Natural killer cell (primary cell): ENCODE measurements around the gene LRR1. TPM values are rescaled to one million over a fixed set of nuclear protein-coding genes. Genes with fewer than 3 reads are reported as not detected.

Experiments used
- ATAC-seq, 3 donors: fragments of 150-1000 bp in 2 of 3; fragments of 200-7000 bp in 1 of 3; cut with Tn5 transposase; 1 replicate in 1 of 3; 2 replicates in 2 of 3; pipeline ENCODE4 v1.10.0; 2021; ENCODE audit warnings: mild to moderate bottlenecking in 2 of 3, moderate library complexity in 2 of 3
- DNase-seq, 2 donors: peaks; one replicate each; pipeline versions ENCODE4 v3.0.0 to v3.0.0-alpha.2; 2013 to 2021; ENCODE audit warnings: mixed read lengths in 1 of 2
- H3K27ac ChIP-seq: one replicate; pipeline ENCODE4 v1.5.1; 2013; ENCODE audit warnings: mild to moderate bottlenecking, low read length
- H3K27me3 ChIP-seq: one replicate; pipeline ENCODE4 v1.6.1; 2013; ENCODE audit warnings: low read length; ENCODE audit not compliant: control insufficient read depth, insufficient read depth
- H3K36me3 ChIP-seq: one replicate; pipeline ENCODE4 v1.6.1; 2013; ENCODE audit warnings: low read length; ENCODE audit not compliant: control insufficient read depth, insufficient read depth
- H3K4me1 ChIP-seq: one replicate; pipeline ENCODE4 v1.6.1; 2013; ENCODE audit warnings: low read length; ENCODE audit not compliant: control insufficient read depth, insufficient read depth
- H3K4me3 ChIP-seq: one replicate; pipeline ENCODE4 v1.5.1; 2013; ENCODE audit warnings: low read length
- H3K9me3 ChIP-seq: one replicate; pipeline ENCODE4 v1.6.1; 2013; ENCODE audit warnings: low read length; ENCODE audit not compliant: control insufficient read depth, insufficient read depth
- H3K27ac Mint-ChIP-seq, 2 donors: one replicate each; pipeline ENCODE4 v1.8.0; 2022; ENCODE audit warnings: mild to moderate bottlenecking in 2 of 2, mixed read lengths in 2 of 2, moderate library complexity in 1 of 2
- H3K27me3 Mint-ChIP-seq, 2 donors: one replicate each; pipeline ENCODE4 v1.8.0; 2022; ENCODE audit warnings: low read depth in 2 of 2, mixed read lengths in 2 of 2
- H3K36me3 Mint-ChIP-seq: one replicate; pipeline ENCODE4 v1.8.0; 2022; ENCODE audit warnings: mixed read lengths
- H3K4me1 Mint-ChIP-seq, 2 donors: one replicate each; pipeline ENCODE4 v1.8.0; 2022; ENCODE audit warnings: mixed read lengths in 2 of 2
- H3K4me3 Mint-ChIP-seq: one replicate; pipeline ENCODE4 v1.8.0; 2022; ENCODE audit warnings: mild to moderate bottlenecking, moderate library complexity, mixed read lengths
- H3K9me3 Mint-ChIP-seq, 2 donors: one replicate each; pipeline ENCODE4 v1.8.0; 2022; ENCODE audit warnings: mixed read lengths in 2 of 2
- WGBS: methylation state at CpG from one replicate; pipeline ENCODE4 v1.1.7; 2013; ENCODE audit warnings: missing lambda C conversion rate; ENCODE audit not compliant: insufficient coverage; 5-methylcytosine and 5-hydroxymethylcytosine counted together
- intact Hi-C: fragments of 100-400 bp; cut with micrococcal nuclease; formaldehyde crosslinking; loops from one replicate; pipeline ENCODE4 v1.14.2; 2022
- total RNA-seq, 4 donors: library from RNA; stranded (reverse); fragments of 120-200 nt in 1 of 4; gene quantifications; one replicate each; pipeline versions ENCODE4 v1.2.3 to v1.2.4, GENCODE V29; 2013 to 2022
- TF ChIP-seq, protein P1 (sequence below): fragments of 200-600 bp; IDR thresholded peaks from one replicate; pipeline ENCODE4 v1.8.0; 2022; ENCODE audit warnings: antibody characterized with exemption

The LRR1 gene, protein sequence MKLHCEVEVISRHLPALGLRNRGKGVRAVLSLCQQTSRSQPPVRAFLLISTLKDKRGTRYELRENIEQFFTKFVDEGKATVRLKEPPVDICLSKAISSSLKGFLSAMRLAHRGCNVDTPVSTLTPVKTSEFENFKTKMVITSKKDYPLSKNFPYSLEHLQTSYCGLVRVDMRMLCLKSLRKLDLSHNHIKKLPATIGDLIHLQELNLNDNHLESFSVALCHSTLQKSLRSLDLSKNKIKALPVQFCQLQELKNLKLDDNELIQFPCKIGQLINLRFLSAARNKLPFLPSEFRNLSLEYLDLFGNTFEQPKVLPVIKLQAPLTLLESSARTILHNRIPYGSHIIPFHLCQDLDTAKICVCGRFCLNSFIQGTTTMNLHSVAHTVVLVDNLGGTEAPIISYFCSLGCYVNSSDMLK
- total RNA-seq, result 10 to 100 TPM in 1 of 3 donors, 1 to 10 TPM in 2; 8.1 to 11.7 (median 8.7) TPM
- 16.3 TPM for total RNA-seq (2013)

- Histone ChIP-seq H3K36me3 (no peaks in the 10 kb centered on the region), H3K4me1 (peaks cover 22% of the 10 kb centered on the region), H3K4me3 (peak within 1 kb of the TSS; percentile 83), H3K9me3 (no peaks in the 10 kb centered on the region), H3K27ac (peak within 1 kb of the TSS; percentile 94), H3K27me3 (no peaks in the 10 kb centered on the region)
- DNase-seq (peak; percentile 87 to 90), ATAC-seq (peak; percentile 86 to 95 (median 90))
- intact Hi-C loops, result loop anchor here (1.0 kb wide), 2 partner anchors 12 to 22 kb away; partner anchors contain the start of genes MGAT2, RPL36AL and RPS29
- WGBS, result under 1% methylated on average over 77 of the region's 77 CpGs
- Mint-ChIP-seq H3K4me1 (peaks cover 24 to 26% of the 10 kb centered on the region in 2 donors), H3K9me3 (no peaks in the 10 kb centered on the region), H3K36me3 (no peaks in the 10 kb centered on the region), H3K4me3 (peak within 1 kb of the TSS; percentile 98), H3K27me3 (no peaks in the 10 kb centered on the region), H3K27ac (peak within 1 kb of the TSS; percentile 97 to 98)
- TF ChIP-seq, protein P1, sequence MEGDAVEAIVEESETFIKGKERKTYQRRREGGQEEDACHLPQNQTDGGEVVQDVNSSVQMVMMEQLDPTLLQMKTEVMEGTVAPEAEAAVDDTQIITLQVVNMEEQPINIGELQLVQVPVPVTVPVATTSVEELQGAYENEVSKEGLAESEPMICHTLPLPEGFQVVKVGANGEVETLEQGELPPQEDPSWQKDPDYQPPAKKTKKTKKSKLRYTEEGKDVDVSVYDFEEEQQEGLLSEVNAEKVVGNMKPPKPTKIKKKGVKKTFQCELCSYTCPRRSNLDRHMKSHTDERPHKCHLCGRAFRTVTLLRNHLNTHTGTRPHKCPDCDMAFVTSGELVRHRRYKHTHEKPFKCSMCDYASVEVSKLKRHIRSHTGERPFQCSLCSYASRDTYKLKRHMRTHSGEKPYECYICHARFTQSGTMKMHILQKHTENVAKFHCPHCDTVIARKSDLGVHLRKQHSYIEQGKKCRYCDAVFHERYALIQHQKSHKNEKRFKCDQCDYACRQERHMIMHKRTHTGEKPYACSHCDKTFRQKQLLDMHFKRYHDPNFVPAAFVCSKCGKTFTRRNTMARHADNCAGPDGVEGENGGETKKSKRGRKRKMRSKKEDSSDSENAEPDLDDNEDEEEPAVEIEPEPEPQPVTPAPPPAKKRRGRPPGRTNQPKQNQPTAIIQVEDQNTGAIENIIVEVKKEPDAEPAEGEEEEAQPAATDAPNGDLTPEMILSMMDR, result no peak
Observed at GRCh38 chr14:49598485-49599300, at the start of gene LRR1. Gene LRR1 (plus strand): TSS chr14:49598940. CDS start chr14:49599021, 81 bp downstream.

GRCh38 chr14:49549446-49549845, 49.3 kb upstream of the LRR1 start:
- Mint-ChIP-seq H3K36me3 (no peaks in the 10 kb centered on the region), H3K9me3 (no peaks in the 10 kb centered on the region), H3K4me3 (no peak overlapping the region), H3K27me3 (no peaks in the 10 kb centered on the region), H3K27ac (no peak overlapping the region), H3K4me1 (no peaks in the 10 kb centered on the region)
- DNase-seq (no peak), ATAC-seq (no peak)
- Histone ChIP-seq H3K4me3 (no peak overlapping the region), H3K9me3 (no peaks in the 10 kb centered on the region), H3K36me3 (no peaks in the 10 kb centered on the region), H3K27me3 (no peaks in the 10 kb centered on the region), H3K4me1 (no peaks in the 10 kb centered on the region), H3K27ac (no peak overlapping the region)
- WGBS, result 20% methylated on average over 1 of the region's 1 CpG
- TF ChIP-seq, protein P1, result no peak
- intact Hi-C loops, result no loop called here

GRCh38 chr14:49549881-49550280, 48.9 kb upstream of the LRR1 start:
- Mint-ChIP-seq H3K4me1 (no peaks in the 10 kb centered on the region), H3K27ac (no peak overlapping the region), H3K36me3 (no peaks in the 10 kb centered on the region), H3K9me3 (no peaks in the 10 kb centered on the region), H3K4me3 (no peak overlapping the region), H3K27me3 (peaks cover 0 to 1% of the 10 kb centered on the region in 2 donors)
- ATAC-seq (no peak), DNase-seq (no peak)
- Histone ChIP-seq H3K4me1 (no peaks in the 10 kb centered on the region), H3K9me3 (no peaks in the 10 kb centered on the region), H3K27me3 (no peaks in the 10 kb centered on the region), H3K4me3 (no peak overlapping the region), H3K27ac (no peak overlapping the region), H3K36me3 (no peaks in the 10 kb centered on the region)
- TF ChIP-seq, protein P1, result no peak
- intact Hi-C loops, result no loop called here
- WGBS, result 86% methylated on average over 3 of the region's 4 CpGs
